ENCODE results near the gene NHLRC4. TPM values are rescaled to one million over a fixed set of nuclear protein-coding genes. Genes with fewer than 3 reads are reported as not detected.

NHLRC4 gene
- total and polyA plus RNA-seq, 9 of the 15 experiments (the other 6 are each of a cell fraction or from before 2014, with no cell fraction given), result 0.24 to 3.7 (median 1.3) TPM; not detected in 2

GRCh38 chr16:535446-536405, 31.1 kb upstream of the NHLRC4 start:
- Histone ChIP-seq H3K79me2 (ENCODE audit: control insufficient read depth, insufficient read depth, low read length) (peaks cover 96% of the 10 kb centered on the region), H3K36me3 (ENCODE audit: control insufficient read depth, insufficient read depth, low read length) (peaks cover 67% of the 10 kb centered on the region; the same call in 1 of the 3 replicates), H3K27ac (ENCODE audit: extremely low read depth, low read depth, low read length) (no peak overlapping the region; the same call in 2 of the 3 replicates), H4K20me1 (replicated peaks; ENCODE audit: control insufficient read depth, insufficient read depth, low read length) (peaks cover 6% of the 10 kb centered on the region; the same call in 1 of the 2 replicates), H3K4me1 (replicated peaks in 1 of 2; ENCODE audit: control insufficient read depth in 2 of 2, insufficient read depth in 2 of 2, low read length in 2 of 2) (peaks cover 2 to 80% of the 10 kb centered on the region in 2 experiments; a peak in 3 of 5 replicates), H3K9me1 (ENCODE audit: control insufficient read depth, insufficient read depth, low read length) (peaks cover 7% of the 10 kb centered on the region), H2AFZ (ENCODE audit: low read depth, low read length) (no peak overlapping the region), H3K4me3 (no peak overlapping the region), H3K9ac (ENCODE audit: insufficient read depth in 1 of 2, low read depth in 2 of 2, low read length in 2 of 2) (peak overlapping the region in 1 of 2 experiments; percentile 88; a peak in 3 of 4 replicates), H3K27me3 (ENCODE audit: control insufficient read depth in 2 of 2, insufficient read depth in 2 of 2, low read length in 2 of 2) (no peaks in the 10 kb centered on the region), H3K4me2 (ENCODE audit: insufficient read depth, low read length) (no peak overlapping the region), H3K9me3 (replicated peaks; ENCODE audit: control insufficient read depth, insufficient read depth, low read depth, low read length) (no peaks in the 10 kb centered on the region)
- ChIA-PET POLR2A (interaction anchor here (1.1 kb wide), 1 partner anchor 18 kb away, joined by 4 read pairs; no protein-coding TSS in a partner anchor), CTCF (ENCODE audit: low intra/inter-chr PET ratio) (no interaction called here)
- FAIRE-seq (no peak), ATAC-seq (peak; percentile 72), DNase-seq (ENCODE audit: extremely low read depth in 1 of 4, low spot score in 3 of 4) (peak; percentile 50 to 67 (median 60))
- in situ Hi-C loops (cut with MboI), result no loop called here
- 79% methylated on average over 35 of the region's 39 CpGs for WGBS (ENCODE audit: insufficient coverage, low coverage, missing lambda C conversion rate)
- no TSS peak for BruUV-seq (replicated peaks)
- intact Hi-C loops (cut with micrococcal nuclease), result no loop called here
- TF ChIP-seq JUND (IDR thresholded peaks at IDR 0.05; ENCODE audit: borderline replicate concordance, low read depth, low read length) (peak; percentile 24; the same call in 1 of the 2 replicates), JUND (tag; IDR thresholded peaks at IDR 0.05; ENCODE audit: borderline replicate concordance, low read depth, low read length) (no peak), PATZ1 (CRISPR knock-in tag; IDR thresholded peaks at IDR 0.05; ENCODE audit: borderline replicate concordance) (no peak), NR2C1 (IDR thresholded peaks at IDR 0.05) (peak; percentile 63; the same call in 1 of the 2 replicates), NR2C1 (tag; IDR thresholded peaks at IDR 0.05) (peak; percentile 67; the same call in 1 of the 2 replicates), MYNN (IDR thresholded peaks at IDR 0.05) (peak; percentile 57; the same call in 1 of the 2 replicates), MYNN (CRISPR knock-in tag; IDR thresholded peaks at IDR 0.05) (no peak), SRSF7 (optimal IDR thresholded peaks at IDR 0.05; ENCODE audit: low read depth, low read length) (no peak), NR2C2 (CRISPR knock-in tag; IDR thresholded peaks at IDR 0.05) (no peak; the same call in 1 of the 2 replicates), NR2C2 (tag; IDR thresholded peaks at IDR 0.05) (peak; percentile 55), FOSL1 (tag; conservative IDR thresholded peaks at IDR 0.05) (peak; percentile 78), BHLHE40 (IDR thresholded peaks at IDR 0.05; ENCODE audit: low read length) (peak; percentile 47; the same call in 1 of the 2 replicates), ZNF551 (CRISPR knock-in tag; IDR thresholded peaks at IDR 0.05) (no peak), FOXJ2 (tag; IDR thresholded peaks at IDR 0.05) (no peak)
- TF ChIP-seq, protein P1, sequence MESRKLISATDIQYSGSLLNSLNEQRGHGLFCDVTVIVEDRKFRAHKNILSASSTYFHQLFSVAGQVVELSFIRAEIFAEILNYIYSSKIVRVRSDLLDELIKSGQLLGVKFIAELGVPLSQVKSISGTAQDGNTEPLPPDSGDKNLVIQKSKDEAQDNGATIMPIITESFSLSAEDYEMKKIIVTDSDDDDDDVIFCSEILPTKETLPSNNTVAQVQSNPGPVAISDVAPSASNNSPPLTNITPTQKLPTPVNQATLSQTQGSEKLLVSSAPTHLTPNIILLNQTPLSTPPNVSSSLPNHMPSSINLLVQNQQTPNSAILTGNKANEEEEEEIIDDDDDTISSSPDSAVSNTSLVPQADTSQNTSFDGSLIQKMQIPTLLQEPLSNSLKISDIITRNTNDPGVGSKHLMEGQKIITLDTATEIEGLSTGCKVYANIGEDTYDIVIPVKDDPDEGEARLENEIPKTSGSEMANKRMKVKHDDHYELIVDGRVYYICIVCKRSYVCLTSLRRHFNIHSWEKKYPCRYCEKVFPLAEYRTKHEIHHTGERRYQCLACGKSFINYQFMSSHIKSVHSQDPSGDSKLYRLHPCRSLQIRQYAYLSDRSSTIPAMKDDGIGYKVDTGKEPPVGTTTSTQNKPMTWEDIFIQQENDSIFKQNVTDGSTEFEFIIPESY (CRISPR knock-in tag; IDR thresholded peaks at IDR 0.05), result 0 out of 2 replicates have a peak, but pooled peaks have one; percentile 49
- TF ChIP-seq, protein P2, sequence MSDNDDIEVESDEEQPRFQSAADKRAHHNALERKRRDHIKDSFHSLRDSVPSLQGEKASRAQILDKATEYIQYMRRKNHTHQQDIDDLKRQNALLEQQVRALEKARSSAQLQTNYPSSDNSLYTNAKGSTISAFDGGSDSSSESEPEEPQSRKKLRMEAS (CRISPR knock-in tag; IDR thresholded peaks at IDR 0.05), result peak; percentile 62
